ENCODE results near the gene HVCN1. TPM values are rescaled to one million over a fixed set of nuclear protein-coding genes. Genes with fewer than 3 reads are reported as not detected.

Gene HVCN1
- total and polyA plus RNA-seq, 2 of the 13 experiments (the other 11 are each of a cell fraction or from before 2014, with no cell fraction given), result 0.49 to 1.3 TPM

DNA sequence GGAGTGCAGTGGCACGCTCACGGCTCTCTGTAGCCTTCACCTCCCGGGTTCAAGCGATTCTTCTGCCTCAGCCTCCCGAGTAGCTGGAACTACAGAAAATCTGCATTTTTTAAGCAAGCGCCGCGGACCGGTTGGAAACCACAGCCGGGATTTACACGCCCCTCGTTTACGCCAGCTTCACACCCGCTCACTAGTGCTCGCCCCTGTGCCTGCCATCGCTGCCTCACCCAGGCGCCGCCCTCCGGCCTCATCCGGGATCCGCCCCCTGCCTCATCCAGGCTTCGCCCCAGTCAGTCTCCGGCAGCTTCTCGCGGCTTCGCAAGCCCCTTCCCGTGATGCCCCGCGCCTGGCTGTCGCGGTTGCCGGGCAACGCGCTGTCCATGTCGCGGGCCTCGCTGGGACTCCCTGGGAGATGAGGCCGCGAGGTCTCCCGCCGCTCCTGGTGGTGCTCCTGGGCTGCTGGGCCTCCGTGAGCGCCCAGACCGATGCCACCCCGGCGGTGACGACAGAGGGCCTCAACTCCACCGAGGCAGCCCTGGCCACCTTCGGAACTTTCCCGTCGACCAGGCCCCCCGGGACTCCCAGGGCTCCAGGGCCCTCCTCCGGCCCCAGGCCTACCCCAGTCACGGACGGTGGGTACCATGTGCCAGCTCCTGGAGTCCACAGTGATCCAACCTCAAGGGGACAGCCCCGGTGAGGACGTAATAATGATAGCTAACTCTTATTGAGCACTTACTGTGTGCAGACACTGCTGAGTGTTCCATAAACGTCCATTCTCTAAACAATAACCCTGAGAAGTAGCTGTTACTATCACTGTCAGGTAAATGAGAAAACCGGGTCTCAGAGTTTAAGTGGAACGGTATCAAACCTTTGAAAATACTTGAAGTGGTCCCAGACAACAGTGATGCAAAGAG lies 74.9 kb downstream of the HVCN1 start, which contains the start of gene TCTN1 (continued):
- TF ChIP-seq LRRFIP1 (CRISPR knock-in tag; conservative IDR thresholded peaks at IDR 0.05) (no peak), MEF2D (CRISPR knock-in tag; IDR thresholded peaks at IDR 0.05) (peak; percentile 68; the same call in 1 of the 2 replicates), CHD4 (IDR thresholded peaks at IDR 0.05; ENCODE audit: borderline replicate concordance, low read length) (no peak), CHD2 (IDR thresholded peaks at IDR 0.05; ENCODE audit: low read depth, low read length) (peak; percentile 92), DZIP1 (CRISPR knock-in tag; IDR thresholded peaks at IDR 0.05) (peak; percentile 90), BCL6 (CRISPR knock-in tag; IDR thresholded peaks at IDR 0.05) (0 out of 2 replicates have a peak, but pooled peaks have one; percentile 33), ZNF619 (CRISPR knock-in tag; IDR thresholded peaks at IDR 0.05) (no peak), MIER2 (CRISPR knock-in tag; IDR thresholded peaks at IDR 0.05) (no peak; the same call in 1 of the 2 replicates), ARNT (IDR thresholded peaks at IDR 0.05) (no peak), ZNF703 (CRISPR knock-in tag; IDR thresholded peaks at IDR 0.05; ENCODE audit: borderline replicate concordance) (no peak), ZNF713 (CRISPR knock-in tag; IDR thresholded peaks at IDR 0.05) (peak; percentile 86; the same call in 1 of the 2 replicates), ZBTB7A (CRISPR knock-in tag; IDR thresholded peaks at IDR 0.05) (no peak), KLF16 (CRISPR knock-in tag; IDR thresholded peaks at IDR 0.05) (peak; percentile 16 to 65; a peak in 1 of 4 replicates), ZNF350 (CRISPR knock-in tag; IDR thresholded peaks at IDR 0.05; ENCODE audit: borderline replicate concordance, low read depth) (peak; percentile 83; the same call in 1 of the 2 replicates), SMAD3 (CRISPR knock-in tag; IDR thresholded peaks at IDR 0.05) (no peak), MZF1 (CRISPR knock-in tag; IDR thresholded peaks at IDR 0.05; ENCODE audit: borderline replicate concordance) (no peak), POLR2G (IDR thresholded peaks at IDR 0.05; ENCODE audit: low read depth, low read length) (peak; percentile 79), TBX2 (CRISPR knock-in tag; IDR thresholded peaks at IDR 0.05; ENCODE audit: borderline replicate concordance) (peak; percentile 71; the same call in 1 of the 2 replicates), MIXL1 (CRISPR knock-in tag; IDR thresholded peaks at IDR 0.05) (no peak), NONO (IDR thresholded peaks at IDR 0.05) (no peak), NONO (CRISPR knock-in tag; conservative IDR thresholded peaks at IDR 0.05) (peak; percentile 73; the same call in 1 of the 2 replicates), SCMH1 (CRISPR knock-in tag; IDR thresholded peaks at IDR 0.05; ENCODE audit: borderline replicate concordance) (no peak), ZNF468 (CRISPR knock-in tag; IDR thresholded peaks at IDR 0.05) (no peak), ZNF225 (CRISPR knock-in tag; IDR thresholded peaks at IDR 0.05) (peak; percentile 79; the same call in 1 of the 2 replicates), AGO1 (IDR thresholded peaks at IDR 0.05; ENCODE audit: low read depth, low read length, poor library complexity, severe bottlenecking) (no peak), ZNF816 (CRISPR knock-in tag; IDR thresholded peaks at IDR 0.05; ENCODE audit: borderline replicate concordance) (no peak)
